GM12878 (cell line): ENCODE results near the gene S100A7. TPM values are rescaled to one million over a fixed set of nuclear protein-coding genes. Genes with fewer than 3 reads are reported as not detected.

Source experiments
- ATAC-seq: fragments of 200-7000 bp; cut with Tn5 transposase; 3 replicates; pipeline ENCODE4 v1.9.1; 2020; ENCODE audit warnings: mild to moderate bottlenecking, moderate library complexity
- BruUV-seq: library from RNA; stranded (reverse); fragments of 400-500 nt; replicated peaks from 2 replicates; lab custom pipeline; 2021; lab: Mats Ljungman, UMichigan
- CTCF ChIA-PET: fragments of 300-600 bp; sonication (Branson Sonifier 250); formaldehyde crosslinking; extraction: SDS; loops from one replicate; lab custom pipeline; 2021; ENCODE audit warnings: inconsistent platforms; lab: Yijun Ruan, JAX
- POLR2A ChIA-PET: fragments of 350-600 bp; formaldehyde crosslinking; extraction: SDS; loops from one replicate; lab custom pipeline; 2021; ENCODE audit warnings: inconsistent platforms; lab: Charles Lee
- RAD21 ChIA-PET: fragments of 300-600 bp; sonication (Branson Sonifier 250); formaldehyde crosslinking; loops from one replicate; lab custom pipeline; 2023; ENCODE audit warnings: antibody characterized with exemption; ENCODE audit not compliant: unreplicated experiment; lab: Charles Lee
- SMC1A ChIA-PET: fragments of 300-600 bp; sonication (Branson Sonifier 250); formaldehyde crosslinking; loops from one replicate; lab custom pipeline; 2023; ENCODE audit not compliant: unreplicated experiment, uncharacterized antibody; lab: Charles Lee
- DNase-seq: peaks from one replicate; pipeline ENCODE4 v3.0.0-alpha.2; 2011; ENCODE audit warnings: low read depth, low spot score
- FAIRE-seq: peaks from 3 replicates; lab custom pipeline; 2011; peaks lifted over from hg19 to GRCh38; lab: Jason Lieb, UNC
- H2AFZ ChIP-seq: 2 replicates; pipeline ENCODE4 v1.6.0; 2011; ENCODE audit warnings: low read depth, low read length, control low read depth; ENCODE audit not compliant: control insufficient read depth
- H3K27ac ChIP-seq: 2 replicates; pipeline ENCODE4 v1.5.1; 2011; ENCODE audit warnings: control low read depth; ENCODE audit not compliant: control insufficient read depth, insufficient read depth
- H3K27me3 ChIP-seq, 2 experiments: replicated peaks in 1 of 2; 2 replicates each; pipeline versions ENCODE4 v1.6.0 to v1.6.1; 2011; ENCODE audit warnings: low read length in 1 of 2; ENCODE audit not compliant: control insufficient read depth in 2 of 2, insufficient read depth in 2 of 2
- H3K36me3 ChIP-seq, 2 experiments: 2 replicates each; pipeline ENCODE4 v1.5.1; 2011; ENCODE audit warnings: low read length in 1 of 2; ENCODE audit not compliant: control insufficient read depth in 2 of 2, insufficient read depth in 2 of 2
- H3K4me1 ChIP-seq: 2 replicates; pipeline ENCODE4 v1.6.1; 2011; ENCODE audit warnings: mild to moderate bottlenecking, low read length, moderate library complexity, mixed read lengths; ENCODE audit not compliant: control insufficient read depth, insufficient read depth
- H3K4me2 ChIP-seq: 2 replicates; pipeline ENCODE4 v1.6.0; 2011; ENCODE audit warnings: control low read depth; ENCODE audit not compliant: control insufficient read depth, insufficient read depth
- H3K4me3 ChIP-seq: fragments of 200-600 bp; sonication (generic); 2 replicates; pipeline ENCODE4 v1.5.1; 2016
- H3K79me2 ChIP-seq: 2 replicates; pipeline ENCODE4 v1.6.0; 2011; ENCODE audit warnings: low read length; ENCODE audit not compliant: control insufficient read depth, insufficient read depth
- H3K9ac ChIP-seq: 2 replicates; pipeline ENCODE4 v1.8.0; 2011; ENCODE audit warnings: low read length, control low read depth, mixed read lengths; ENCODE audit not compliant: control insufficient read depth, insufficient read depth
- H3K9me3 ChIP-seq: replicated peaks from 3 replicates; pipeline ENCODE4 v1.5.1; 2011; ENCODE audit warnings: mild to moderate bottlenecking, low read length; ENCODE audit not compliant: control insufficient read depth, insufficient read depth
- H4K20me1 ChIP-seq: 2 replicates; pipeline ENCODE4 v1.6.0; 2011; ENCODE audit not compliant: control insufficient read depth, insufficient read depth
- BACH1 ChIP-seq: fragments of 450-650 bp; IDR thresholded peaks from 2 replicates; pipeline ENCODE4 v1.6.1; 2017; ENCODE audit warnings: mild to moderate bottlenecking, borderline replicate concordance
- IRF3 ChIP-seq: fragments of 450-650 bp; IDR thresholded peaks from 2 replicates; pipeline ENCODE4 v1.6.1; 2014; ENCODE audit warnings: mild to moderate bottlenecking
- MXI1 ChIP-seq: fragments of 150-350 bp; IDR thresholded peaks from 2 replicates; pipeline ENCODE4 v1.6.1; 2011; ENCODE audit warnings: low read depth, mild to moderate bottlenecking, inconsistent platforms, low read length, improper control_type of control experiment
- ZNF207 ChIP-seq: fragments of 450-650 bp; IDR thresholded peaks from 2 replicates; pipeline ENCODE4 v1.6.1; 2014; ENCODE audit warnings: antibody characterized with exemption, mild to moderate bottlenecking, borderline replicate concordance
- ZNF687 ChIP-seq: fragments of 450-650 bp; IDR thresholded peaks from 2 replicates; pipeline ENCODE4 v1.6.1; 2017; ENCODE audit warnings: mild to moderate bottlenecking, moderate library complexity
- WGBS: methylation state at CpG from one replicate; pipeline ENCODE4 v1.1.6; 2016; ENCODE audit warnings: low lambda C conversion rate; ENCODE audit not compliant: insufficient replicate concordance, insufficient coverage; ENCODE audit errors: missing lambda C conversion rate; 5-methylcytosine and 5-hydroxymethylcytosine counted together
- in situ Hi-C: fragments of 300-500 bp; cut with MboI; formaldehyde crosslinking; loops from 9 replicates; pipeline ENCODE4 v1.14.3; 2018; ENCODE audit warnings: mixed read lengths
- intact Hi-C: fragments of 100-400 bp; cut with micrococcal nuclease; formaldehyde crosslinking; loops from one replicate; pipeline ENCODE4 v1.14.2; 2022; ENCODE audit not compliant: unreplicated experiment
- polyA plus RNA-seq, 11 experiments: library from polyadenylated mRNA; depleted of rRNA in 4 of 11; unstranded in 6 of 11; stranded (reverse) in 5 of 11; fragments of >200 nt; fragmentation: Nextera tagmentation in 4 of 11; fragmentation: Illumina TruSeq in 1 of 11; extraction: Ambion mirVana in 4 of 11; extraction: Trizol in 1 of 11; gene quantifications; 1 replicate in 1 of 11; 2 replicates in 10 of 11; pipeline versions ENCODE4 v1.2.1 to v1.2.3, GENCODE V29; 2011 to 2016; ENCODE audit warnings: inconsistent platforms in 2 of 11, missing spikeins in 2 of 11, low read depth in 1 of 11
- total RNA-seq, 4 experiments: library from RNA; depleted of rRNA in 3 of 4; stranded (reverse); fragments of >200 nt in 3 of 4; fragmentation: Illumina TruSeq in 1 of 4; extraction: Trizol in 1 of 4; gene quantifications; 2 replicates each; pipeline versions ENCODE4 v1.2.1 to v1.2.3, GENCODE V29; 2013 to 2021
- TF ChIP-seq, protein P1 (sequence below): fragments of 450-650 bp; IDR thresholded peaks from 2 replicates; pipeline ENCODE4 v1.6.1; 2017; ENCODE audit warnings: borderline replicate concordance

S100A7 gene
- total and polyA plus RNA-seq, 10 of the 15 experiments (the other 5 are each of a cell fraction or from before 2014, with no cell fraction given) = not detected

GRCh38 chr1:153431002-153431401 is 29.4 kb downstream of the S100A7 start (continued):
- no peak for TF ChIP-seq ZNF687
- TF ChIP-seq, protein P1, sequence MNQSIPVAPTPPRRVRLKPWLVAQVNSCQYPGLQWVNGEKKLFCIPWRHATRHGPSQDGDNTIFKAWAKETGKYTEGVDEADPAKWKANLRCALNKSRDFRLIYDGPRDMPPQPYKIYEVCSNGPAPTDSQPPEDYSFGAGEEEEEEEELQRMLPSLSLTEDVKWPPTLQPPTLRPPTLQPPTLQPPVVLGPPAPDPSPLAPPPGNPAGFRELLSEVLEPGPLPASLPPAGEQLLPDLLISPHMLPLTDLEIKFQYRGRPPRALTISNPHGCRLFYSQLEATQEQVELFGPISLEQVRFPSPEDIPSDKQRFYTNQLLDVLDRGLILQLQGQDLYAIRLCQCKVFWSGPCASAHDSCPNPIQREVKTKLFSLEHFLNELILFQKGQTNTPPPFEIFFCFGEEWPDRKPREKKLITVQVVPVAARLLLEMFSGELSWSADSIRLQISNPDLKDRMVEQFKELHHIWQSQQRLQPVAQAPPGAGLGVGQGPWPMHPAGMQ = no peak

DNA sequence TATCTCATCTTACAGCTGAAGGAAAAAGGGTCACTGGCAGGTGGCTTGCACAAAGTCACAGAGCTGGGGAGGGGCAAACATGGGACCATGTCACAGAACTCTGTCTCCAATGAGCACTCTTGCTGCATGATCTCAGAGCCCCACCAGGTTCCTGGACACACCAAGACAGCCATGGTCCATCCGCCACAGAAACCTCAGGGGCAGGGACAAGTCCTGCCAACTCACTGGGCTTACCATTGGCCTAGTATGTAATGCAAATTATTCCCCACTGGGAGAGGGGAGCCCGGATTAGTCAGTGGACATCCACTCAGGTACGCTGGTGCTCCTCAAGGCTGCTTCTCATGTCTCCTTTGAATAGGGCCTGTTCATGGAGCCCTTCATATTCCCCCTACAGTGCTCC is 29.9 kb downstream of the S100A7 start:
- ChIA-PET CTCF (interaction anchor here (0.6 to 0.8 kb wide), 2 partner anchors 137 to 166 kb away, joined by 3 read pairs; no protein-coding TSS in a partner anchor), SMC1A (no interaction called here), RAD21 (no interaction called here), POLR2A (no interaction called here)
- no peaks in the 10 kb centered on the region for H3K36me3 ChIP-seq
- no peak for ATAC-seq
- no peaks in the 10 kb centered on the region; a peak in 2 of 4 replicates for H3K27me3 ChIP-seq
- no peaks in the 10 kb centered on the region for H4K20me1 ChIP-seq
- no peak for TF ChIP-seq BACH1
- TF ChIP-seq IRF3 = no peak
- no peak for TF ChIP-seq ZNF207
- TF ChIP-seq MXI1 = no peak
- H3K4me1 ChIP-seq = no peaks in the 10 kb centered on the region
- BruUV-seq = no TSS peak
- H3K4me2 ChIP-seq = no peak overlapping the region
- no peak for DNase-seq
- H3K4me3 ChIP-seq = no peak overlapping the region
- in situ Hi-C loops (no loop called here), intact Hi-C loops (no loop called here)
- H3K79me2 ChIP-seq = no peaks in the 10 kb centered on the region
- H3K9ac ChIP-seq = no peak overlapping the region
- WGBS = 0% methylated on average over 3 of the region's 3 CpGs
- no peaks in the 10 kb centered on the region for H3K9me3 ChIP-seq
- no peak overlapping the region for H3K27ac ChIP-seq
- no peak overlapping the region for H2AFZ ChIP-seq
- no peak for FAIRE-seq
